Astrocyte of the spinal cord (primary cell): ENCODE data around the gene KLHDC8A.
A peak's percentile ranks its signal among the peaks of the same experiment; 100 is the strongest.

ENCODE experiments used
- DNase-seq: peaks from one replicate; pipeline ENCODE4 v3.0.0; 2011; ENCODE audit warnings: low read depth, low spot score
- H3K4me3 ChIP-seq: 2 replicates; pipeline ENCODE4 v1.5.1; 2011; ENCODE audit warnings: low read depth, mild to moderate bottlenecking, low read length, moderate library complexity
- in situ Hi-C: cut with HindIII; loops from 2 replicates; pipeline ENCODE4 v1.10.0; 2017; ENCODE audit warnings: low sequenced_read_pairs
- TF ChIP-seq, protein P1 (sequence below): IDR thresholded peaks from 2 replicates; pipeline ENCODE4 v1.5.1; 2012; ENCODE audit warnings: low read depth, mild to moderate bottlenecking, low read length, inconsistent platforms

Gene KLHDC8A

GRCh38 chr1:205359771-205360565 is 3.2 kb upstream of the KLHDC8A start:
- TF ChIP-seq, protein P1, sequence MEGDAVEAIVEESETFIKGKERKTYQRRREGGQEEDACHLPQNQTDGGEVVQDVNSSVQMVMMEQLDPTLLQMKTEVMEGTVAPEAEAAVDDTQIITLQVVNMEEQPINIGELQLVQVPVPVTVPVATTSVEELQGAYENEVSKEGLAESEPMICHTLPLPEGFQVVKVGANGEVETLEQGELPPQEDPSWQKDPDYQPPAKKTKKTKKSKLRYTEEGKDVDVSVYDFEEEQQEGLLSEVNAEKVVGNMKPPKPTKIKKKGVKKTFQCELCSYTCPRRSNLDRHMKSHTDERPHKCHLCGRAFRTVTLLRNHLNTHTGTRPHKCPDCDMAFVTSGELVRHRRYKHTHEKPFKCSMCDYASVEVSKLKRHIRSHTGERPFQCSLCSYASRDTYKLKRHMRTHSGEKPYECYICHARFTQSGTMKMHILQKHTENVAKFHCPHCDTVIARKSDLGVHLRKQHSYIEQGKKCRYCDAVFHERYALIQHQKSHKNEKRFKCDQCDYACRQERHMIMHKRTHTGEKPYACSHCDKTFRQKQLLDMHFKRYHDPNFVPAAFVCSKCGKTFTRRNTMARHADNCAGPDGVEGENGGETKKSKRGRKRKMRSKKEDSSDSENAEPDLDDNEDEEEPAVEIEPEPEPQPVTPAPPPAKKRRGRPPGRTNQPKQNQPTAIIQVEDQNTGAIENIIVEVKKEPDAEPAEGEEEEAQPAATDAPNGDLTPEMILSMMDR = no peak
- DNase-seq = no peak
- in situ Hi-C loops = no loop called here
- H3K4me3 ChIP-seq = no peak overlapping the region

- no peak overlapping the region for H3K4me3 ChIP-seq
- DNase-seq = no peak
- TF ChIP-seq, protein P1 = no peak
- in situ Hi-C loops = no loop called here
Measured at GRCh38 chr1:205358579-205358978, 1.9 kb upstream of the KLHDC8A start.

GRCh38 chr1:205357567-205357966 is 845 bp upstream of the KLHDC8A start:
- TF ChIP-seq, protein P1 = no peak
- no peak overlapping the region for H3K4me3 ChIP-seq
- in situ Hi-C loops = no loop called here
- DNase-seq = no peak

DNA sequence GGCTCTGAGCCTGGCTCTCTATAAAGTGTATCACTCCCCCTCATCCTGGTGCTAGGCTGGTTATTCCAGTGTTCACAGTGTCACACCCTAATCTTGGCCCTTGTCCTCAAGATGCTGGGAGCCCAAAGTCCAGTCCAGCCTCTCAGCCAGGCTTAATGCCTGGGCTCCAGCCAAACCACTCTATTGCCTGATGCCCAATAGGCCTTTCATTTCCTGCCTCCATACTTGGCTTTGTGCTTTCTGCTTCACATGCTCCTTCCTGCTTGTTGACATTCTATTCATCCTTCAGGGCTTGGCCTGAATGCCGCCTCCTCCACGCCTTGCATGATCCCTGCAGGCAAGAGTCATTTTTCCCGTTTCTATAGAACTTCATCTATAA is 1.7 kb downstream of the KLHDC8A start:
- TF ChIP-seq, protein P1 = no peak
- DNase-seq = peak; percentile 47
- H3K4me3 ChIP-seq = no peak overlapping the region
- in situ Hi-C loops = no loop called here

- in situ Hi-C loops = no loop called here
- H3K4me3 ChIP-seq = no peak overlapping the region
- DNase-seq = peak; percentile 73
- TF ChIP-seq, protein P1 = peak; percentile 87
Measured at GRCh38 chr1:205354259-205355074, 2.3 kb downstream of the KLHDC8A start.

- H3K4me3 ChIP-seq = no peak overlapping the region
- in situ Hi-C loops = no loop called here
- DNase-seq = no peak
- TF ChIP-seq, protein P1 = no peak
Measured at GRCh38 chr1:205353612-205354011, 3.1 kb downstream of the KLHDC8A start.
